ENCODE results near the gene CES2. TPM values are rescaled to one million over a fixed set of nuclear protein-coding genes. Genes with fewer than 3 reads are reported as not detected.

CES2 gene
- total and polyA plus RNA-seq, 2 of the 8 experiments (the other 6 are each of a cell fraction or from before 2014, with no cell fraction given) = 8.6 to 14.7 TPM

DNA sequence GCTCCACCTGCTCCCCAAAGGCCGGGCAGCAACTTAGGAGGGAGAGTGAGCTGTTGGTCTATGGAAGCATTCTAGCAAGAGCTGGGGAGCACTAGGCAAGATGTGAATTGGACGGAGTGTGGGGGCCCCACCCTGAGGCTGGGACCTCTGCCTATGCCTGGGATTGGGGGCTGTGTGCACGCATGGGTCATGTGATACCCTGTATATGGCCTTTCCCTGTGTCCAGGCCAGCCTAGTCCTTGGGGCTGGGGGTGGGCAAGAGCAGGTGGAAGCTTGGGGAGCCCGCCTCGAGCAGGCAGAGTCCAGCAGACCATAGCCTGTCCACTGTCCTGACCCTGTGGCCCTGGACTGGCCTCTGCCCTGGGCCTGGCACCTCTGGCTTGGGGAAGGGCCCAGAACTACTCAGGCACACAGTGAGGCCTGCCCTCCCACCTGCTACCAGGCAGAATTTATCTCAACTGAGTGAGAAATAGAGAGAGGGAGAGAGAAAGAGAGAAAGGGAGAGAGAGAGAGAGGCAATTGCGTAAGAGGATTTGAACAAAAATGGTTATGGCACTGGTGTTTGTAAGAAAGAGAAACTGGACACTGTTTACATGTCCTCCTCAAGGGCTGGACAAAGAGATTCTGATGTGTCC lies 35.9 kb upstream of the CES2 start:
- H3K79me2 ChIP-seq (ENCODE audit: control insufficient read depth in 1 of 2, insufficient read depth in 2 of 2, low read length in 2 of 2) = no peaks in the 10 kb centered on the region
- ChIA-PET CTCF (ENCODE audit: partially characterized antibody) (interaction anchor here (0.8 to 42.0 kb wide), 4 partner anchors 16 to 79 kb away, joined by 3 to 1009 read pairs (median 24); partner anchors contain the start of genes CDH16, CIAO2B and RRAD), POLR2A (ENCODE audit: partially characterized antibody) (interaction anchor here (1.0 to 2.3 kb wide), 2 partner anchors 19 kb away, joined by 3 to 5 read pairs; partner anchors contain the start of genes CDH16 and PDP2)
- H3K4me1 ChIP-seq (replicated peaks in 1 of 4; ENCODE audit: control insufficient read depth in 3 of 4, insufficient read depth in 4 of 4, low read length in 3 of 4) = peaks cover 0 to 6% (median 2%) of the 10 kb centered on the region in 4 experiments; a peak in 3 of 7 replicates
- no peak for DNase-seq (ENCODE audit: low read depth in 1 of 2, low spot score in 2 of 2)
- H3K27ac ChIP-seq (ENCODE audit: low read depth, low read length) = no peak overlapping the region
- 0 out of 2 replicates have a peak overlapping the region, but pooled peaks have one; percentile 9 for H2BK12ac ChIP-seq (ENCODE audit: low read depth, low read length)
- H2BK15ac ChIP-seq (ENCODE audit: low read length) = peak overlapping the region; percentile 88; the same call in 1 of the 2 replicates
- no peaks in the 10 kb centered on the region; a peak in 1 of 7 replicates for H3K27me3 ChIP-seq (replicated peaks in 1 of 4; ENCODE audit: control insufficient read depth in 3 of 4, extremely low read depth in 1 of 4, insufficient read depth in 3 of 4, low read length in 3 of 4)
- H3K18ac ChIP-seq (ENCODE audit: extremely low read depth, low read length) = no peak overlapping the region
- no peak overlapping the region for H3K56ac ChIP-seq (replicated peaks; ENCODE audit: insufficient read length, low read depth, low read length)
- no peak overlapping the region for H4K5ac ChIP-seq (ENCODE audit: insufficient read length, low read depth, low read length)
- H3K4ac ChIP-seq (replicated peaks; ENCODE audit: insufficient read length, low read depth, low read length) = no peak overlapping the region
- H3K9ac ChIP-seq (replicated peaks in 1 of 4; ENCODE audit: extremely low read depth in 1 of 4, low read depth in 3 of 4, low read length in 3 of 4) = no peak overlapping the region
- no peak overlapping the region for H4K91ac ChIP-seq (replicated peaks; ENCODE audit: insufficient read length, low read length)
- H2BK20ac ChIP-seq (ENCODE audit: low read length) = no peak overlapping the region
- H3K79me1 ChIP-seq (ENCODE audit: low read depth, low read length) = no peaks in the 10 kb centered on the region
- H3K23me2 ChIP-seq (ENCODE audit: low read depth, low read length) = no peaks in the 10 kb centered on the region
- no peaks in the 10 kb centered on the region for H3K9me3 ChIP-seq (ENCODE audit: insufficient read depth in 2 of 2, low read depth in 1 of 2, low read length in 1 of 2)
- H3K23ac ChIP-seq (ENCODE audit: insufficient read length) = no peak overlapping the region
- no peak overlapping the region for H3K14ac ChIP-seq (ENCODE audit: insufficient read length)
- peaks cover 4 to 7% of the 10 kb centered on the region in 2 experiments for H4K20me1 ChIP-seq (replicated peaks in 1 of 2; ENCODE audit: control insufficient read depth in 1 of 2, insufficient read depth in 2 of 2, low read length in 2 of 2)
- TF ChIP-seq CEBPB (IDR thresholded peaks at IDR 0.05; ENCODE audit: low read depth, low read length) (no peak; the same call in 1 of the 2 replicates), RBBP5 (IDR thresholded peaks at IDR 0.05; ENCODE audit: borderline replicate concordance, low read depth, low read length) (no peak), TAF7 (optimal IDR thresholded peaks at IDR 0.05; ENCODE audit: borderline replicate concordance, low read depth, low read length) (no peak), YY1 (IDR thresholded peaks at IDR 0.05; ENCODE audit: low read depth, low read length) (no peak), BACH1 (IDR thresholded peaks at IDR 0.05; ENCODE audit: low read length) (no peak)
- 77% methylated on average over 6 of the region's 6 CpGs; no CpG with 5 or more reads in 1 of the 2 experiments for WGBS, 2 experiments (ENCODE audit: extremely low coverage in 1 of 2, insufficient coverage in 1 of 2, insufficient read length in 1 of 2, insufficient replicate concordance in 2 of 2, low coverage in 1 of 2, low lambda C conversion rate in 2 of 2, missing lambda C conversion rate in 1 of 2)
- H2AFZ ChIP-seq (ENCODE audit: low read length) = no peak overlapping the region
- no peak overlapping the region for H3K4me2 ChIP-seq (ENCODE audit: insufficient read depth in 1 of 2, low read depth in 2 of 2, low read length in 2 of 2)
- no peak overlapping the region for H2BK5ac ChIP-seq (ENCODE audit: low read depth, low read length)
- no peak overlapping the region for H3K4me3 ChIP-seq (ENCODE audit: extremely low read depth in 1 of 4, insufficient read depth in 2 of 4, low read depth in 3 of 4, low read length in 4 of 4)
- no peak for FAIRE-seq
- no peak overlapping the region for H2BK120ac ChIP-seq (replicated peaks; ENCODE audit: low read depth, low read length)
- no peaks in the 10 kb centered on the region for H3K36me3 ChIP-seq (ENCODE audit: control insufficient read depth in 2 of 4, insufficient read depth in 4 of 4, low read length in 3 of 4)
- no peak overlapping the region for H4K8ac ChIP-seq (ENCODE audit: extremely low read depth, insufficient read depth, low read length)
- H2AK5ac ChIP-seq (ENCODE audit: low read depth, low read length) = no peak overlapping the region

Measured in H1 (cell line).